Epithelial cell of proximal tubule (primary cell): ENCODE results near the gene ACTR1A. TPM values are rescaled to one million over a fixed set of nuclear protein-coding genes. Genes with fewer than 3 reads are reported as not detected.
A peak's percentile ranks its signal among the peaks of the same experiment; 100 is the strongest.
"Not testable (repeated sequence)": the region's sequence is repeated elsewhere in the genome, so short reads cannot be mapped to it uniquely, and the experiment has no call there.

ENCODE experiments used
- DNase-seq: peaks from one replicate; pipeline ENCODE4 v3.0.0-alpha.2; 2011; ENCODE audit warnings: low read depth
- H3K4me3 ChIP-seq: 2 replicates; pipeline ENCODE4 v1.5.1; 2011; ENCODE audit warnings: low read depth, mild to moderate bottlenecking, low read length
- total RNA-seq: library from RNA; depleted of rRNA; stranded (reverse); fragments of >200 nt; gene quantifications from 2 replicates; pipeline ENCODE4 v1.2.3, GENCODE V29; 2015
- TF ChIP-seq, protein P1 (sequence below): conservative IDR thresholded peaks from 2 replicates; pipeline ENCODE4 v1.5.1; 2012; ENCODE audit warnings: low read depth, mild to moderate bottlenecking, low read length

The ACTR1A gene
- total RNA-seq, 1 donor from 2014 or later, result 129 TPM

DNA sequence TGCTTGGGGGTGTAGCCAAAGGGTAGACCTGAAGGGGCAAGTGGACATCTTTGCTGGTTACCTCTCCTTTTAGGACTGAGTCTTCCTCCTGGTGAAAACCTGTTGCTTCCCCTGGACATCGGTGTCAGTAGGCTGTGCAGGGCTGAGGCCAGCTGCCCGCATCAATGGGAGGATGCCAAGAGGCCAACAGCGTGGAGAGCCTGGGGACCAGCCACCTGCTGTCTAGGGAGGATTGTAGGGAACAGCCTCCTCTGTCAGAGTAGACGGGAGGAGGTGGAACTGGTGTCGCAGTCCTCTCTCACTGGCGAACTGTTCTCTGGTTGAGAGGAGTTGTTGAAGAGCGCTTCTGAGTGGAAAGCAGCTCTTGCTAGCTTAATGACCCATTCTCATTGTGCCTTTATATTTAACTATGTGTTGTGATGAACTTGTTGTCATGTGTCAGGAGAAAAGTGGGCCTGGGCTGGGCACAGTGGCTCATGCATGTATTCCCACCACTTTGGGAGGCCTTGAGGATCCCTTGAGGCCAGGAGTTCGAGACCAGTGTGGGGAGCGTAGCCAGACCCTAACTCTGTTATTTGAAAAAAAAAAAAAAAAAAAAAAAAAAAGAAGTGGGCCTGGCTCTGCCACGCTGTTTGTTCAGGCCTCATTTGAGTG, 3.1 kb upstream of the ACTR1A start:
- H3K4me3 ChIP-seq, result peak overlapping the region; percentile 100
- TF ChIP-seq, protein P1, sequence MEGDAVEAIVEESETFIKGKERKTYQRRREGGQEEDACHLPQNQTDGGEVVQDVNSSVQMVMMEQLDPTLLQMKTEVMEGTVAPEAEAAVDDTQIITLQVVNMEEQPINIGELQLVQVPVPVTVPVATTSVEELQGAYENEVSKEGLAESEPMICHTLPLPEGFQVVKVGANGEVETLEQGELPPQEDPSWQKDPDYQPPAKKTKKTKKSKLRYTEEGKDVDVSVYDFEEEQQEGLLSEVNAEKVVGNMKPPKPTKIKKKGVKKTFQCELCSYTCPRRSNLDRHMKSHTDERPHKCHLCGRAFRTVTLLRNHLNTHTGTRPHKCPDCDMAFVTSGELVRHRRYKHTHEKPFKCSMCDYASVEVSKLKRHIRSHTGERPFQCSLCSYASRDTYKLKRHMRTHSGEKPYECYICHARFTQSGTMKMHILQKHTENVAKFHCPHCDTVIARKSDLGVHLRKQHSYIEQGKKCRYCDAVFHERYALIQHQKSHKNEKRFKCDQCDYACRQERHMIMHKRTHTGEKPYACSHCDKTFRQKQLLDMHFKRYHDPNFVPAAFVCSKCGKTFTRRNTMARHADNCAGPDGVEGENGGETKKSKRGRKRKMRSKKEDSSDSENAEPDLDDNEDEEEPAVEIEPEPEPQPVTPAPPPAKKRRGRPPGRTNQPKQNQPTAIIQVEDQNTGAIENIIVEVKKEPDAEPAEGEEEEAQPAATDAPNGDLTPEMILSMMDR, result no peak
- no peak for DNase-seq

DNA sequence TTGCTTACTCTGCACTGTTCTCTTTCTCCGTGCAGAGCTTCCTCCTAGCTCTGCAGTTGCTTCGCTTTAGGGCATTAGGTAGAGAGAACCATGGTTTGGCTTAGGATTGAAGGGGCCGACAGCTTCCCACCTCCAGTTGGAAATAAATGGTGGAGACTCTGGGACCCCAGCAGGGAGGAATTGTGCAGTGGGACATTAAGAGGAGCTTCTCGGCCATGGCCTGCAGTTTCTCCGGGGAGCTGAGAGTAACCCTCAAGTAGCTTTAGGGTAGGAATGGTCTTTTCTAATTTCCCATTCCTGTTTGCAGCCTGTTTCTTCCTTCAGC, 2.4 kb upstream of the ACTR1A start:
- TF ChIP-seq, protein P1, result no peak
- no peak for DNase-seq
- peak overlapping the region; percentile 100 for H3K4me3 ChIP-seq

DNA sequence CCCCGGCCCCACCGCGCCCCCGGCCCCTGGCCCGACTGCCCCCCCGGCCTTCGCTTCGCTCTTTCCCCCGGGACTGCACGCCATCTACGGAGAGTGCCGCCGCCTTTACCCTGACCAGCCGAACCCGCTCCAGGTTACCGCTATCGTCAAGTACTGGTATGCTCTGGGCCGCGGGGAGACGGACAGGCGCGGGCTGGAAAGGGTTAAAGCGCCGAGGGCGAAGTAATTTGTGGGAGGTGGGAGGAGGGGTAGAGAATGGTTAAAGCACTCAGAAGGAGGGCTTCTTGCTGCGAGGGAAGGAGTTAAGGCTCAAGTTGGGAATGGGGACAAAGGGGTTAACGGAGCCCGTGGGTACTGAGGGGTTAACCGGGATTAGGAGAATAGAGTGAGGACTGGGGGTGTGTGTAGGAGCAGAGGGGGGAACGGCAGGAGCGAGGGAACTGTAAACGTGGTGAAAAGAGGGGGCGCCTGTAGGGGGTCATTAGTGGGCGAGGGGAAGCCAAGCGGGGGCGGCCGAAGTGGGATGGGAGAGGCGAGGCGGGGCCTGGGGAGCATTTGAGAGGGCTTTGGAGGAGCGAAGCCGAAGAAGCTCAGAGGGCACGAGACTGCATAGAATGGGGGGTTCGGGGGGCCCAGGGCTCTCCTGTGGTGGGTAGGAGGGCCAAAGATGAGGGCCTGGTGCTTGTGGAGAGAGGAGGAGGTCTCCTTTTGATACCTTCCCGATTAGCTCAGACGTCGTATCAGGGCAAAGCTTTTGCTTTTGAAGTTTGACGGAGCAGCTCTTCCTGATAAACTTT, 1.9 kb upstream of the ACTR1A start:
- H3K4me3 ChIP-seq, result peak overlapping the region; percentile 100
- TF ChIP-seq, protein P1, result no peak
- no peak for DNase-seq

DNA sequence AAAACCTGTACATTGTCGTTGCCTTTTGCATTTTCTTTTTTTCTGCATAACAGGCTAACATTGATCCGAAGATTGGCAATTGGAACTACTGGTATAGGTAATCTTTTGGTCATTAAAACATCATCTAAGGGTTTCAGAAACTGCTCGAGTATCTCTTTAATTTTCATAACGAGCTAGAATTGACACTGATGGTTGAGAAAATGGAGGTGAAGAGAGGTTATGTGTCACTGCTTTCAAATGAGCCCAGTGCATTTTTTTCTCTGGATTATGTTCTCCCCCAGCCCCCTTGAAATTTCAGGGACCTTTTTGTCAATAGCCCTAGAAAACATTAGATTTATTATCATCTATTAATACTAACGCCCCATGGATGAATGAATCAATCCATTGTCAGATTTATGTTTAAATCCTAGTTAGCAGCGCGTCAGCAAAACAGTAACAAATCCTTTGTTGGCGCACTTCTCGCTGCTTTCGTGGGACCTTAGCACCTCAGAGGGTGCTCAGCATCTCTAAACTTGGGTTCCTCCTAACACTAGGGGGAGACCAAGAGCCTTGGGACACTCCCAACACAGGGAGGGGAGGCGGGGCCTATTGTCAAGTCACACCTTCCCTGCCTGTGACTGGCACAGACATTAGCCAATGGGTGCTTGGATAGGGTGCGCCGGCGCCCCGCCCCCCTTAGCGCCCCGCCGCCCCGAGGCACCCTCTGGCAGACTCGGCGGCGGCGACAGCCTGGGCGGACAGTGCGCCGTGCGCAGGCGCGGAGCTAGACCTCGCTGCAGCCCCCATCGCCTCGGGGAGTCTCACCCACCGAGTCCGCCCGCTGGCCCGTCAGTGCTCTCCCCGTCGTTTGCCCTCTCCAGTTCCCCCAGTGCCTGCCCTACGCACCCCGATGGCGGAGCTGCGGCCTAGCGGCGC, 1.0 kb upstream of the ACTR1A start, which contains the start of gene SUFU:
TSS of gene SUFU (plus strand) at position 709 of the 915 bp plus-strand sequence. CDS start at position 890, 181 bp downstream.
- H3K4me3 ChIP-seq, result peak within 1 kb of the TSS; percentile 100
- TF ChIP-seq, protein P1, result peak; percentile 95
- DNase-seq, result peak; percentile 91

DNA sequence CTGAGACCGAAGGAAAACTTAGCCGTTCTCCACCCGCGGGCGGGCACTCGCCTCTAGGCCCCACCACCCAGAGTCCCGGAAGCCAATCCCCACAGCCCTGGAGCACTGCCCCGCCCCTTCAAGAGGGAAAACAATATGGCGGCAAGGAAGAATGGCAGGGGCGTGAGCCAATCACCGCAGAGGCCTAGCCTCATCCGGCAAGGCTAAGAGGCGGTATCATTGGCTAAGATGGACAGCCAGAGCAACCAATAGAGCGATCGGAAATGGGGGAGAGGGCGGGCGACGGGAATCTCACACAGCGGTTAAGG, 529 bp downstream of the ACTR1A start:
- H3K4me3 ChIP-seq, result peak overlapping the region; percentile 95
- TF ChIP-seq, protein P1, result no peak
- peak; percentile 85 for DNase-seq

DNA sequence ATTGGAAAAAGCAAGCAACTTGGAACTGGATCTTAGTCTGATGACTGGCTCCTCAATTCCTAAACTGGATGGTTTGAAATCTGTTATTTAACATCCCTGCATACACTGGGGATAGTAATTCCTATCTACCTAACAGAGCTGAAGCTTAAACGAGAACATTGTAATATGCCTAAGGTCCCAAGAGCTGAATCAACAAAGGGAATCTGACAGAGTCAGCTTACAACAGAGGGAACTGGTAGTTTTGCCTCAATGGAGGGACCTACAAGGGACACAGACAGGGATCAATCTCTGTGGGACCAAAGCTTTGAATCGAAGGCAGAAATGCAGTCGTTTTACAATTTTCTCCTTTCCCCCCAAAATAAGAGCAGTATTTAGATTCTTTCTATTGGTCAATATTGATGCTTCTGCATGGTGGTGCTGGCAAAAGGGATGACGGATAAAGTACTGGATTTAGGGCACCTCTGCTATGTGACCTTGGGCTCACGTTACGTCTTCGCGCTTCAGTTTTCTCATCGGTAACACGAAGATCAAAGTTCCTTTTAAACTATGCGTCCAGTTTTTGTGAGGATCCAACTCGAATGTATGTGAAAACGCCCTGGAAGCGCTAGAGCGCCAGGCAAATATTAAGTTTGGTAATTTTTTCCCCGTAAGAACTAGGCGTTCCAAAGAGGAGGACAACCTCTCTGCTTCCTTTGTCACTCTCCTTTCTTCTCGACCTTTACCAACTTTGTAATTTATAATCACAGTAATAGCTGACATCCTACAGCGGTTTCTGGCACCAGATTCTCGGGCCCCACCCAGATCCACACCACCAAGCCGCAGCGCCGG, 1.1 kb downstream of the ACTR1A start:
- TF ChIP-seq, protein P1, result no peak
- DNase-seq, result no peak

DNA sequence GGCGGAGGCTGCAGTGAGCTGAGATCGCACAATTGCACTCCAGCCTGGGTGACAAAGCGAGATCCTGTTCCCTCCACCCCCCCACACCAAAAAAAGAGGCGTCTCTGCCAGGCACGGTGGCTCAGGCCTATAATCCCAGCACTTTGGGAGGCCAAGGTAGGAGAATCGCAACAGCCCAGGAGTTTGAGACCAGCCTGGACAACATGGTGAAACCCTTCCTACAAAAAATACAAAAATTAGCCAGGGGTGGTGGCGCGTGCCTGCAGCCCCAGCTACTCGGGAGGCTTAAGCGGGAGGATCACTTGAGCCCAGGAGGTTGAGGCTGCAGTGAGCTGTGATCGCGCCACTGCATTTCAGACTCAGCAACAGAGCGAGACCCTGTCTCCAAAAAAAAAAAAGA, 1.8 kb downstream of the ACTR1A start:
- peak overlapping the region; percentile 95 for H3K4me3 ChIP-seq
- DNase-seq, result not testable (repeated sequence)

More for the DNA sequence above, 1.1 kb downstream of the ACTR1A start:
- peak overlapping the region; percentile 95 for H3K4me3 ChIP-seq
